Measurements from ENCODE around the gene KIFAP3.

Gene KIFAP3

GRCh38 chr1:169890761-169891538 lies 183.5 kb downstream of the KIFAP3 start:
- DNase-seq: no peak
- Mint-ChIP-seq H3K27me3 (ENCODE audit: low read depth, poor library complexity) (peaks cover 2% of the 10 kb centered on the region), H3K9me3 (no peaks in the 10 kb centered on the region), H3K4me3 (peak overlapping the region; percentile 91), H3K4me1 (peaks cover 37% of the 10 kb centered on the region), H3K27ac (peak overlapping the region; percentile 27), H3K36me3 (ENCODE audit: low read depth) (peaks cover 15% of the 10 kb centered on the region)
- TF ChIP-seq CTCF (IDR thresholded peaks at IDR 0.05): no peak

GRCh38 chr1:169889871-169890270 lies 184.6 kb downstream of the KIFAP3 start:
- no peaks in the 10 kb centered on the region for H3K9me3 Mint-ChIP-seq
- H3K4me3 Mint-ChIP-seq: no peak overlapping the region
- DNase-seq: no peak
- TF ChIP-seq CTCF (IDR thresholded peaks at IDR 0.05): no peak
- H3K4me1 Mint-ChIP-seq: peaks cover 37% of the 10 kb centered on the region
- peaks cover 15% of the 10 kb centered on the region for H3K36me3 Mint-ChIP-seq (ENCODE audit: low read depth)
- no peak overlapping the region for H3K27ac Mint-ChIP-seq
- H3K27me3 Mint-ChIP-seq (ENCODE audit: low read depth, poor library complexity): peaks cover 2% of the 10 kb centered on the region

- H3K27me3 Mint-ChIP-seq (ENCODE audit: low read depth, poor library complexity): no peaks in the 10 kb centered on the region
- DNase-seq: no peak
- no peak for TF ChIP-seq CTCF (IDR thresholded peaks at IDR 0.05)
- no peak overlapping the region for H3K27ac Mint-ChIP-seq
- H3K4me1 Mint-ChIP-seq: peaks cover 23% of the 10 kb centered on the region
- H3K4me3 Mint-ChIP-seq: no peak overlapping the region
- peaks cover 25% of the 10 kb centered on the region for H3K36me3 Mint-ChIP-seq (ENCODE audit: low read depth)
- H3K9me3 Mint-ChIP-seq: no peaks in the 10 kb centered on the region
Observed at GRCh38 chr1:169886931-169887330, 187.6 kb downstream of the KIFAP3 start.

GRCh38 chr1:169886422-169886821 lies 188.1 kb downstream of the KIFAP3 start:
- no peak for DNase-seq
- peaks cover 29% of the 10 kb centered on the region for H3K36me3 Mint-ChIP-seq (ENCODE audit: low read depth)
- H3K27me3 Mint-ChIP-seq (ENCODE audit: low read depth, poor library complexity): no peaks in the 10 kb centered on the region
- H3K9me3 Mint-ChIP-seq: no peaks in the 10 kb centered on the region
- no peak overlapping the region for H3K27ac Mint-ChIP-seq
- peaks cover 18% of the 10 kb centered on the region for H3K4me1 Mint-ChIP-seq
- no peak overlapping the region for H3K4me3 Mint-ChIP-seq
- TF ChIP-seq CTCF (IDR thresholded peaks at IDR 0.05): no peak

- H3K36me3 Mint-ChIP-seq (ENCODE audit: low read depth): peaks cover 31% of the 10 kb centered on the region
- DNase-seq: no peak
- H3K9me3 Mint-ChIP-seq: no peaks in the 10 kb centered on the region
- peaks cover 7% of the 10 kb centered on the region for H3K4me1 Mint-ChIP-seq
- no peak for TF ChIP-seq CTCF (IDR thresholded peaks at IDR 0.05)
- H3K4me3 Mint-ChIP-seq: no peak overlapping the region
- no peaks in the 10 kb centered on the region for H3K27me3 Mint-ChIP-seq (ENCODE audit: low read depth, poor library complexity)
- H3K27ac Mint-ChIP-seq: no peak overlapping the region
Observed at GRCh38 chr1:169885207-169885606, 189.3 kb downstream of the KIFAP3 start.

- TF ChIP-seq CTCF (IDR thresholded peaks at IDR 0.05): no peak
- H3K36me3 Mint-ChIP-seq (ENCODE audit: low read depth): peaks cover 31% of the 10 kb centered on the region
- H3K4me3 Mint-ChIP-seq: no peak overlapping the region
- no peak for DNase-seq
- H3K27ac Mint-ChIP-seq: no peak overlapping the region
- peaks cover 7% of the 10 kb centered on the region for H3K4me1 Mint-ChIP-seq
- no peaks in the 10 kb centered on the region for H3K9me3 Mint-ChIP-seq
- H3K27me3 Mint-ChIP-seq (ENCODE audit: low read depth, poor library complexity): no peaks in the 10 kb centered on the region
Observed at GRCh38 chr1:169884634-169885033, 189.9 kb downstream of the KIFAP3 start.

Data from nephron progenitor cell (in vitro differentiated cells).